Measurements from ENCODE around the gene BRD3.

Gene BRD3

GRCh38 chr9:134047868-134048581 is 19.8 kb downstream of the BRD3 start:
- H4K20me1 ChIP-seq (ENCODE audit: low read depth, low read length) = no peaks in the 10 kb centered on the region
- no peaks in the 10 kb centered on the region for H3K36me3 ChIP-seq (ENCODE audit: low read length)
- no peak overlapping the region for H3K27ac ChIP-seq (ENCODE audit: low read depth, low read length)
- H3K27me3 ChIP-seq (ENCODE audit: low read length) = no peaks in the 10 kb centered on the region
- H3K9me3 ChIP-seq (ENCODE audit: insufficient read depth, low read length) = no peaks in the 10 kb centered on the region
- H3F3A ChIP-seq (ENCODE audit: insufficient read depth) = no peaks in the 10 kb centered on the region
- H3K4me2 ChIP-seq (ENCODE audit: low read depth, low read length, poor library complexity, severe bottlenecking) = no peak overlapping the region
- H3K79me2 ChIP-seq (ENCODE audit: insufficient read depth, low read length) = no peaks in the 10 kb centered on the region
- no peak for TF ChIP-seq CTCF (IDR thresholded peaks at IDR 0.05; ENCODE audit: insufficient read depth, low read length, poor library complexity, severe bottlenecking)
- TF ChIP-seq EZH2phosphoT487 (conservative IDR thresholded peaks at IDR 0.05; ENCODE audit: low read length) = no peak
- no peak overlapping the region for H2AFZ ChIP-seq (ENCODE audit: low read depth, low read length, severe bottlenecking)
- H3K9ac ChIP-seq (ENCODE audit: low read length) = no peak overlapping the region
- H3K9me2 ChIP-seq (replicated peaks; ENCODE audit: insufficient read depth, low read length) = no peaks in the 10 kb centered on the region
- no peak overlapping the region for H3K4me3 ChIP-seq (ENCODE audit: insufficient read depth, low read length, poor library complexity, severe bottlenecking)

GRCh38 chr9:134046894-134047681 is 20.7 kb downstream of the BRD3 start:
- Histone ChIP-seq H3K36me3 (ENCODE audit: low read length) (no peaks in the 10 kb centered on the region), H3K27ac (ENCODE audit: low read depth, low read length) (no peak overlapping the region), H3K4me3 (ENCODE audit: insufficient read depth, low read length, poor library complexity, severe bottlenecking) (no peak overlapping the region), H3K9me3 (ENCODE audit: insufficient read depth, low read length) (no peaks in the 10 kb centered on the region), H3K9me2 (replicated peaks; ENCODE audit: insufficient read depth, low read length) (no peaks in the 10 kb centered on the region), H2AFZ (ENCODE audit: low read depth, low read length, severe bottlenecking) (no peak overlapping the region), H4K20me1 (ENCODE audit: low read depth, low read length) (no peaks in the 10 kb centered on the region), H3K4me2 (ENCODE audit: low read depth, low read length, poor library complexity, severe bottlenecking) (no peak overlapping the region), H3K9ac (ENCODE audit: low read length) (no peak overlapping the region), H3F3A (ENCODE audit: insufficient read depth) (no peaks in the 10 kb centered on the region), H3K27me3 (ENCODE audit: low read length) (no peaks in the 10 kb centered on the region), H3K79me2 (ENCODE audit: insufficient read depth, low read length) (no peaks in the 10 kb centered on the region)
- no peak for TF ChIP-seq EZH2phosphoT487 (conservative IDR thresholded peaks at IDR 0.05; ENCODE audit: low read length)
- no peak for TF ChIP-seq CTCF (IDR thresholded peaks at IDR 0.05; ENCODE audit: insufficient read depth, low read length, poor library complexity, severe bottlenecking)

- Histone ChIP-seq H3K4me2 (ENCODE audit: low read depth, low read length, poor library complexity, severe bottlenecking) (no peak overlapping the region), H3K79me2 (ENCODE audit: insufficient read depth, low read length) (no peaks in the 10 kb centered on the region), H3K27me3 (ENCODE audit: low read length) (no peaks in the 10 kb centered on the region), H4K20me1 (ENCODE audit: low read depth, low read length) (no peaks in the 10 kb centered on the region), H3K27ac (ENCODE audit: low read depth, low read length) (no peak overlapping the region), H3K9me3 (ENCODE audit: insufficient read depth, low read length) (no peaks in the 10 kb centered on the region), H2AFZ (ENCODE audit: low read depth, low read length, severe bottlenecking) (no peak overlapping the region), H3K9me2 (replicated peaks; ENCODE audit: insufficient read depth, low read length) (no peaks in the 10 kb centered on the region), H3K36me3 (ENCODE audit: low read length) (no peaks in the 10 kb centered on the region), H3K9ac (ENCODE audit: low read length) (no peak overlapping the region), H3F3A (ENCODE audit: insufficient read depth) (no peaks in the 10 kb centered on the region), H3K4me3 (ENCODE audit: insufficient read depth, low read length, poor library complexity, severe bottlenecking) (no peak overlapping the region)
- TF ChIP-seq CTCF (IDR thresholded peaks at IDR 0.05; ENCODE audit: insufficient read depth, low read length, poor library complexity, severe bottlenecking) (no peak), EZH2phosphoT487 (conservative IDR thresholded peaks at IDR 0.05; ENCODE audit: low read length) (no peak)
These were observed 21.8 kb downstream of the BRD3 start for GRCh38 chr9:134045841-134046544.
